Fibroblast of villous mesenchyme (primary cell): ENCODE results near the gene FGF19. TPM values are rescaled to one million over a fixed set of nuclear protein-coding genes. Genes with fewer than 3 reads are reported as not detected.

Experiments used
- DNase-seq: peaks from one replicate; pipeline ENCODE4 v3.0.0-alpha.2; 2010; ENCODE audit warnings: low read depth
- H3K4me3 ChIP-seq: 2 replicates; pipeline ENCODE4 v1.5.1; 2011; ENCODE audit warnings: low read depth, mild to moderate bottlenecking, low read length
- CTCF ChIP-seq: IDR thresholded peaks from 2 replicates; pipeline ENCODE4 v1.5.1; 2012; ENCODE audit warnings: low read depth, mild to moderate bottlenecking, low read length; ENCODE audit not compliant: insufficient read depth
- total RNA-seq: library from RNA; depleted of rRNA; stranded (reverse); fragments of >200 nt; gene quantifications from 2 replicates; pipeline ENCODE4 v1.2.3, GENCODE V29; 2012

The FGF19 gene
- total RNA-seq, 1 donor, result not detected

- no peak for TF ChIP-seq CTCF
- no peak overlapping the region for H3K4me3 ChIP-seq
Measured at GRCh38 chr11:69666752-69667536, 36.9 kb downstream of the FGF19 start.

GRCh38 chr11:69666261-69666660 is 37.6 kb downstream of the FGF19 start:
- no peak for DNase-seq
- no peak overlapping the region for H3K4me3 ChIP-seq

More at GRCh38 chr11:69666752-69667536, 36.9 kb downstream of the FGF19 start:
- DNase-seq, result no peak

GRCh38 chr11:69665669-69666068 is 38.2 kb downstream of the FGF19 start:
- no peak for DNase-seq
- no peak for TF ChIP-seq CTCF
- no peak overlapping the region for H3K4me3 ChIP-seq

More at GRCh38 chr11:69666261-69666660, 37.6 kb downstream of the FGF19 start:
- no peak for TF ChIP-seq CTCF

- no peak overlapping the region for H3K4me3 ChIP-seq
- DNase-seq, result no peak
- TF ChIP-seq CTCF, result no peak
Measured at GRCh38 chr11:69664901-69665300, 38.9 kb downstream of the FGF19 start.

GRCh38 chr11:69664103-69664775 is 39.6 kb downstream of the FGF19 start:
- no peak for DNase-seq

GRCh38 chr11:69663326-69663725 is 40.5 kb downstream of the FGF19 start:
- DNase-seq, result no peak
- TF ChIP-seq CTCF, result no peak
- H3K4me3 ChIP-seq, result no peak overlapping the region

More at GRCh38 chr11:69664103-69664775, 39.6 kb downstream of the FGF19 start:
- no peak overlapping the region for H3K4me3 ChIP-seq
- TF ChIP-seq CTCF, result no peak
